ENCODE measurements around the gene PTRH2.
"Not testable (repeated sequence)": the region's sequence is repeated elsewhere in the genome, so short reads cannot be mapped to it uniquely, and the experiment has no call there.

The PTRH2 gene
- total RNA-seq = 4.1 to 5.6 (median 5.2) reads per million in 3 donors

GRCh38 chr17:59707149-59707970 is at the start of gene PTRH2, which contains the start of gene VMP1:
Gene PTRH2, minus strand, starts transcription at chr17:59707430. Its CDS starts 9,452 bp downstream, at chr17:59697978.
Gene VMP1, plus strand, starts transcription at chr17:59707654. Its CDS starts 23,793 bp downstream, at chr17:59731447.
- Histone ChIP-seq H3K4me3 (ENCODE audit: insufficient read depth, low read depth, low read length, poor library complexity, severe bottlenecking) (peak within 1 kb of the TSS; percentile 69), H3K9me3 (ENCODE audit: control insufficient read depth, low read length) (no peaks in the 10 kb centered on the region), H3K27me3 (replicated peaks; ENCODE audit: control insufficient read depth, insufficient read depth, low read length, poor library complexity, severe bottlenecking) (no peaks in the 10 kb centered on the region), H3K36me3 (ENCODE audit: control insufficient read depth, insufficient read depth, low read length) (no peaks in the 10 kb centered on the region), H3K4me1 (ENCODE audit: control insufficient read depth, insufficient read depth, low read length, poor library complexity, severe bottlenecking) (peaks cover 12% of the 10 kb centered on the region), H3K27ac (ENCODE audit: insufficient read depth, low read length, poor library complexity, severe bottlenecking) (peak within 1 kb of the TSS; percentile 89)
- peak; percentile 88 to 94 (median 90) for DNase-seq

GRCh38 chr17:59756236-59756818 is 49.1 kb upstream of the PTRH2 start:
- Histone ChIP-seq H3K9me3 (ENCODE audit: control insufficient read depth, low read length) (no peaks in the 10 kb centered on the region), H3K4me3 (ENCODE audit: insufficient read depth, low read depth, low read length, poor library complexity, severe bottlenecking) (no peak overlapping the region), H3K27me3 (replicated peaks; ENCODE audit: control insufficient read depth, insufficient read depth, low read length, poor library complexity, severe bottlenecking) (no peaks in the 10 kb centered on the region), H3K27ac (ENCODE audit: insufficient read depth, low read length, poor library complexity, severe bottlenecking) (no peak overlapping the region), H3K36me3 (ENCODE audit: control insufficient read depth, insufficient read depth, low read length) (peaks cover 3% of the 10 kb centered on the region), H3K4me1 (ENCODE audit: control insufficient read depth, insufficient read depth, low read length, poor library complexity, severe bottlenecking) (peaks cover 4% of the 10 kb centered on the region)
- DNase-seq = no peak

- not testable (repeated sequence) for DNase-seq; H3K4me3 ChIP-seq (ENCODE audit: insufficient read depth, low read depth, low read length, poor library complexity, severe bottlenecking); H3K9me3 ChIP-seq (ENCODE audit: control insufficient read depth, low read length); H3K27ac ChIP-seq (ENCODE audit: insufficient read depth, low read length, poor library complexity, severe bottlenecking); H3K4me1 ChIP-seq (ENCODE audit: control insufficient read depth, insufficient read depth, low read length, poor library complexity, severe bottlenecking); H3K36me3 ChIP-seq (ENCODE audit: control insufficient read depth, insufficient read depth, low read length); H3K27me3 ChIP-seq (replicated peaks; ENCODE audit: control insufficient read depth, insufficient read depth, low read length, poor library complexity, severe bottlenecking)
These were observed 47.8 kb upstream of the PTRH2 start for GRCh38 chr17:59755069-59755468.

GRCh38 chr17:59754552-59754951 is 47.3 kb upstream of the PTRH2 start:
- H3K4me1 ChIP-seq (ENCODE audit: control insufficient read depth, insufficient read depth, low read length, poor library complexity, severe bottlenecking) = peaks cover 4% of the 10 kb centered on the region
- H3K27me3 ChIP-seq (replicated peaks; ENCODE audit: control insufficient read depth, insufficient read depth, low read length, poor library complexity, severe bottlenecking) = no peaks in the 10 kb centered on the region
- no peak overlapping the region for H3K4me3 ChIP-seq (ENCODE audit: insufficient read depth, low read depth, low read length, poor library complexity, severe bottlenecking)
- no peaks in the 10 kb centered on the region for H3K9me3 ChIP-seq (ENCODE audit: control insufficient read depth, low read length)
- peak in 1 of 3 donors; percentile 16 for DNase-seq
- peaks cover 3% of the 10 kb centered on the region for H3K36me3 ChIP-seq (ENCODE audit: control insufficient read depth, insufficient read depth, low read length)
- H3K27ac ChIP-seq (ENCODE audit: insufficient read depth, low read length, poor library complexity, severe bottlenecking) = peak overlapping the region; percentile 53

- Histone ChIP-seq H3K27ac (ENCODE audit: insufficient read depth, low read length, poor library complexity, severe bottlenecking) (peak overlapping the region; percentile 53), H3K36me3 (ENCODE audit: control insufficient read depth, insufficient read depth, low read length) (peaks cover 3% of the 10 kb centered on the region), H3K4me1 (ENCODE audit: control insufficient read depth, insufficient read depth, low read length, poor library complexity, severe bottlenecking) (peaks cover 4% of the 10 kb centered on the region), H3K27me3 (replicated peaks; ENCODE audit: control insufficient read depth, insufficient read depth, low read length, poor library complexity, severe bottlenecking) (no peaks in the 10 kb centered on the region), H3K9me3 (ENCODE audit: control insufficient read depth, low read length) (no peaks in the 10 kb centered on the region), H3K4me3 (ENCODE audit: insufficient read depth, low read depth, low read length, poor library complexity, severe bottlenecking) (no peak overlapping the region)
- peak in 1 of 3 donors; percentile 9 for DNase-seq
These were observed 46.6 kb upstream of the PTRH2 start for GRCh38 chr17:59753522-59754467.

GRCh38 chr17:59752922-59753321 is 45.7 kb upstream of the PTRH2 start:
- H3K4me1 ChIP-seq (ENCODE audit: control insufficient read depth, insufficient read depth, low read length, poor library complexity, severe bottlenecking) = peaks cover 4% of the 10 kb centered on the region
- H3K36me3 ChIP-seq (ENCODE audit: control insufficient read depth, insufficient read depth, low read length) = peaks cover 3% of the 10 kb centered on the region
- H3K9me3 ChIP-seq (ENCODE audit: control insufficient read depth, low read length) = no peaks in the 10 kb centered on the region
- H3K4me3 ChIP-seq (ENCODE audit: insufficient read depth, low read depth, low read length, poor library complexity, severe bottlenecking) = no peak overlapping the region
- no peak overlapping the region for H3K27ac ChIP-seq (ENCODE audit: insufficient read depth, low read length, poor library complexity, severe bottlenecking)
- DNase-seq = no peak
- H3K27me3 ChIP-seq (replicated peaks; ENCODE audit: control insufficient read depth, insufficient read depth, low read length, poor library complexity, severe bottlenecking) = no peaks in the 10 kb centered on the region

GRCh38 chr17:59752446-59752845 is 45.2 kb upstream of the PTRH2 start:
- no peak overlapping the region for H3K27ac ChIP-seq (ENCODE audit: insufficient read depth, low read length, poor library complexity, severe bottlenecking)
- no peak for DNase-seq
- no peaks in the 10 kb centered on the region for H3K9me3 ChIP-seq (ENCODE audit: control insufficient read depth, low read length)
- peaks cover 4% of the 10 kb centered on the region for H3K4me1 ChIP-seq (ENCODE audit: control insufficient read depth, insufficient read depth, low read length, poor library complexity, severe bottlenecking)
- peaks cover 3% of the 10 kb centered on the region for H3K36me3 ChIP-seq (ENCODE audit: control insufficient read depth, insufficient read depth, low read length)
- H3K27me3 ChIP-seq (replicated peaks; ENCODE audit: control insufficient read depth, insufficient read depth, low read length, poor library complexity, severe bottlenecking) = no peaks in the 10 kb centered on the region
- no peak overlapping the region for H3K4me3 ChIP-seq (ENCODE audit: insufficient read depth, low read depth, low read length, poor library complexity, severe bottlenecking)

GRCh38 chr17:59751955-59752413 is 44.8 kb upstream of the PTRH2 start:
- Histone ChIP-seq H3K9me3 (ENCODE audit: control insufficient read depth, low read length) (no peaks in the 10 kb centered on the region), H3K4me1 (ENCODE audit: control insufficient read depth, insufficient read depth, low read length, poor library complexity, severe bottlenecking) (peaks cover 4% of the 10 kb centered on the region), H3K27me3 (replicated peaks; ENCODE audit: control insufficient read depth, insufficient read depth, low read length, poor library complexity, severe bottlenecking) (no peaks in the 10 kb centered on the region), H3K36me3 (ENCODE audit: control insufficient read depth, insufficient read depth, low read length) (peaks cover 3% of the 10 kb centered on the region), H3K27ac (ENCODE audit: insufficient read depth, low read length, poor library complexity, severe bottlenecking) (no peak overlapping the region), H3K4me3 (ENCODE audit: insufficient read depth, low read depth, low read length, poor library complexity, severe bottlenecking) (no peak overlapping the region)
- no peak for DNase-seq

- Histone ChIP-seq H3K27ac (ENCODE audit: insufficient read depth, low read length, poor library complexity, severe bottlenecking) (no peak overlapping the region), H3K4me1 (ENCODE audit: control insufficient read depth, insufficient read depth, low read length, poor library complexity, severe bottlenecking) (no peaks in the 10 kb centered on the region), H3K4me3 (ENCODE audit: insufficient read depth, low read depth, low read length, poor library complexity, severe bottlenecking) (no peak overlapping the region), H3K27me3 (replicated peaks; ENCODE audit: control insufficient read depth, insufficient read depth, low read length, poor library complexity, severe bottlenecking) (no peaks in the 10 kb centered on the region), H3K36me3 (ENCODE audit: control insufficient read depth, insufficient read depth, low read length) (no peaks in the 10 kb centered on the region), H3K9me3 (ENCODE audit: control insufficient read depth, low read length) (no peaks in the 10 kb centered on the region)
- DNase-seq = no peak
These were observed 41.4 kb upstream of the PTRH2 start for GRCh38 chr17:59748591-59748990.
